GM23338 (cell line): Measurements from ENCODE around the gene CATSPERZ. TPM values are rescaled to one million over a fixed set of nuclear protein-coding genes. Genes with fewer than 3 reads are reported as not detected.

Source experiments
- ATAC-seq: fragments of 200-7000 bp; cut with Tn5 transposase; 3 replicates; pipeline ENCODE4 v1.9.1; 2020
- DNase-seq: peaks from one replicate; pipeline ENCODE4 v3.0.0-alpha.2; 2015; ENCODE audit warnings: low spot score
- H2AFZ ChIP-seq: fragments of 200-600 bp; sonication (generic); 2 replicates; pipeline ENCODE4 v1.8.0; 2016; ENCODE audit warnings: antibody characterized with exemption, mild to moderate bottlenecking, moderate library complexity
- H3F3A ChIP-seq: fragments of 200-600 bp; sonication (generic); replicated peaks from 2 replicates; pipeline ENCODE4 v1.8.0; 2017; ENCODE audit warnings: antibody characterized with exemption, mixed run types, low read depth
- H3K27ac ChIP-seq: fragments of 200-600 bp; sonication (generic); 2 replicates; pipeline ENCODE4 v1.6.1; 2016; ENCODE audit warnings: low read depth
- H3K27me3 ChIP-seq: fragments of 200-600 bp; sonication (generic); 2 replicates; pipeline ENCODE4 v1.8.0; 2016; ENCODE audit warnings: mild to moderate bottlenecking, mixed run types, moderate library complexity; ENCODE audit not compliant: insufficient read depth
- H3K36me3 ChIP-seq: fragments of 200-600 bp; sonication (generic); 2 replicates; pipeline ENCODE4 v1.8.0; 2016; ENCODE audit warnings: mild to moderate bottlenecking; ENCODE audit not compliant: insufficient read depth
- H3K4me1 ChIP-seq: fragments of 200-600 bp; sonication (generic); 2 replicates; pipeline ENCODE4 v1.8.0; 2016; ENCODE audit warnings: mild to moderate bottlenecking, moderate library complexity; ENCODE audit not compliant: insufficient read depth
- H3K4me2 ChIP-seq: fragments of 200-600 bp; sonication (generic); 2 replicates; pipeline ENCODE4 v1.7.1; 2017; ENCODE audit warnings: mixed run types
- H3K4me3 ChIP-seq: fragments of 200-600 bp; sonication (generic); 2 replicates; pipeline ENCODE4 v1.6.1; 2016; ENCODE audit warnings: mixed run types
- H3K79me2 ChIP-seq: fragments of 200-600 bp; sonication (generic); replicated peaks from 2 replicates; pipeline ENCODE4 v1.8.0; 2017; ENCODE audit warnings: mild to moderate bottlenecking; ENCODE audit not compliant: insufficient read depth
- H3K9me2 ChIP-seq: fragments of 200-600 bp; sonication (generic); 2 replicates; pipeline ENCODE4 v1.8.0; 2017; ENCODE audit not compliant: insufficient read depth
- H4K20me1 ChIP-seq: fragments of 200-600 bp; sonication (generic); replicated peaks from 2 replicates; pipeline ENCODE4 v1.8.0; 2017; ENCODE audit warnings: mild to moderate bottlenecking; ENCODE audit not compliant: insufficient read depth
- H3K27ac Mint-ChIP-seq: 2 replicates; pipeline ENCODE4 v1.8.0; 2020; ENCODE audit warnings: inconsistent platforms, mild to moderate bottlenecking, moderate library complexity, mixed read lengths
- H3K27me3 Mint-ChIP-seq: 3 replicates; pipeline ENCODE4 v1.8.0; 2022; ENCODE audit warnings: low read depth, mild to moderate bottlenecking, moderate library complexity, mixed read lengths, inconsistent platforms; ENCODE audit not compliant: insufficient read depth, poor library complexity
- H3K36me3 Mint-ChIP-seq: 3 replicates; pipeline ENCODE4 v1.8.0; 2021; ENCODE audit warnings: low read depth, mild to moderate bottlenecking, inconsistent platforms, moderate library complexity, mixed read lengths
- H3K4me1 Mint-ChIP-seq: 3 replicates; pipeline ENCODE4 v1.8.0; 2020; ENCODE audit warnings: mild to moderate bottlenecking, inconsistent platforms, mixed read lengths
- H3K4me3 Mint-ChIP-seq: 3 replicates; pipeline ENCODE4 v1.8.0; 2021; ENCODE audit warnings: moderate library complexity, mild to moderate bottlenecking, inconsistent platforms, mixed read lengths
- H3K9me3 Mint-ChIP-seq: 3 replicates; pipeline ENCODE4 v1.8.0; 2020; ENCODE audit warnings: moderate library complexity, mild to moderate bottlenecking, inconsistent platforms, mixed read lengths
- CREB1 ChIP-seq: fragments of 250-450 bp; sonication (Bioruptor Pico); IDR thresholded peaks from 2 replicates; pipeline ENCODE4 v1.5.0; 2020; ENCODE audit warnings: low read depth, mild to moderate bottlenecking, moderate library complexity
- EZH2 ChIP-seq: fragments of 200-600 bp; sonication (generic); IDR thresholded peaks from one replicate; pipeline ENCODE4 v1.8.0; 2017; ENCODE audit warnings: antibody characterized with exemption, mild to moderate bottlenecking, low read depth; ENCODE audit not compliant: unreplicated experiment
- JUNB ChIP-seq: IDR thresholded peaks from one replicate; pipeline ENCODE4 v1.6.1; 2016; ENCODE audit warnings: antibody characterized with exemption; ENCODE audit not compliant: unreplicated experiment
- POLR2AphosphoS5 ChIP-seq: IDR thresholded peaks from 2 replicates; pipeline ENCODE4 v1.6.1; 2016; ENCODE audit warnings: antibody characterized with exemption, low read depth
- STAT1 ChIP-seq: IDR thresholded peaks from one replicate; pipeline ENCODE4 v1.6.1; 2016; ENCODE audit warnings: antibody characterized with exemption; ENCODE audit not compliant: unreplicated experiment
- ZNF114 ChIP-seq: fragments of 250-450 bp; sonication (Bioruptor Pico); IDR thresholded peaks from 2 replicates; pipeline ENCODE4 v1.5.0; 2020; ENCODE audit warnings: mild to moderate bottlenecking, moderate library complexity
- ZNF331 ChIP-seq: fragments of 250-450 bp; sonication (Bioruptor Pico); IDR thresholded peaks from 2 replicates; pipeline ENCODE4 v1.5.0; 2020; ENCODE audit warnings: low read depth, mild to moderate bottlenecking, moderate library complexity
- ZNF462 ChIP-seq: fragments of 250-450 bp; sonication (Bioruptor Pico); IDR thresholded peaks from 2 replicates; pipeline ENCODE4 v1.5.0; 2020; ENCODE audit warnings: mild to moderate bottlenecking, moderate library complexity
- polyA plus RNA-seq: library from polyadenylated mRNA; unstranded; fragments of >200 nt; fragmentation: Nextera tagmentation; extraction: Ambion mirVana; gene quantifications from 2 replicates; pipeline ENCODE4 v1.2.1, GENCODE V29; 2016
- total RNA-seq: library from RNA; depleted of rRNA; stranded (reverse); fragments of >200 nt; shearing (Covaris generic); gene quantifications from 2 replicates; pipeline ENCODE4 v1.2.3, GENCODE V29; 2014
- TF ChIP-seq, protein P1 (sequence below): IDR thresholded peaks from one replicate; pipeline ENCODE4 v1.6.1; 2018; ENCODE audit warnings: antibody characterized with exemption; ENCODE audit not compliant: unreplicated experiment
- TF ChIP-seq, protein P2 (sequence below), 2 experiments: fragments of 200-600 bp in 1 of 2; sonication (generic) in 1 of 2; conservative IDR thresholded peaks; 2 replicates each; pipeline versions ENCODE4 v1.5.1 to v1.6.1; 2016 to 2017; ENCODE audit warnings: antibody characterized with exemption in 2 of 2, low read depth in 2 of 2, mild to moderate bottlenecking in 2 of 2, moderate library complexity in 1 of 2

CATSPERZ gene
- total and polyA plus RNA-seq, 2 experiments from 2014 or later = 0.99 TPM; not detected in 1

GRCh38 chr11:64321026-64321425, 20.9 kb downstream of the CATSPERZ start:
- Histone ChIP-seq H3K27me3 (no peaks in the 10 kb centered on the region), H3K27ac (no peak overlapping the region), H3K9me2 (no peaks in the 10 kb centered on the region), H3K4me2 (no peak overlapping the region), H3K79me2 (peaks cover 16% of the 10 kb centered on the region), H3K36me3 (peaks cover 3% of the 10 kb centered on the region; the same call in 1 of the 2 replicates), H2AFZ (no peak overlapping the region), H3K4me3 (no peak overlapping the region), H3K4me1 (peaks cover 17% of the 10 kb centered on the region), H4K20me1 (no peaks in the 10 kb centered on the region; the same call in 1 of the 2 replicates), H3F3A (0 out of 2 replicates have a peak, but pooled peaks cover 8% of the 10 kb centered on the region)
- H3K36me3 Mint-ChIP-seq = peaks cover 38% of the 10 kb centered on the region
- DNase-seq (no peak), ATAC-seq (no peak)
- H3K4me3 Mint-ChIP-seq = no peak overlapping the region; the same call in 2 of the 3 replicates
- H3K9me3 Mint-ChIP-seq = no peaks in the 10 kb centered on the region; the same call in 1 of the 3 replicates
- H3K27me3 Mint-ChIP-seq = peaks cover 21% of the 10 kb centered on the region
- peaks cover 27% of the 10 kb centered on the region for H3K4me1 Mint-ChIP-seq
- TF ChIP-seq STAT1 = no peak
- TF ChIP-seq, protein P1, sequence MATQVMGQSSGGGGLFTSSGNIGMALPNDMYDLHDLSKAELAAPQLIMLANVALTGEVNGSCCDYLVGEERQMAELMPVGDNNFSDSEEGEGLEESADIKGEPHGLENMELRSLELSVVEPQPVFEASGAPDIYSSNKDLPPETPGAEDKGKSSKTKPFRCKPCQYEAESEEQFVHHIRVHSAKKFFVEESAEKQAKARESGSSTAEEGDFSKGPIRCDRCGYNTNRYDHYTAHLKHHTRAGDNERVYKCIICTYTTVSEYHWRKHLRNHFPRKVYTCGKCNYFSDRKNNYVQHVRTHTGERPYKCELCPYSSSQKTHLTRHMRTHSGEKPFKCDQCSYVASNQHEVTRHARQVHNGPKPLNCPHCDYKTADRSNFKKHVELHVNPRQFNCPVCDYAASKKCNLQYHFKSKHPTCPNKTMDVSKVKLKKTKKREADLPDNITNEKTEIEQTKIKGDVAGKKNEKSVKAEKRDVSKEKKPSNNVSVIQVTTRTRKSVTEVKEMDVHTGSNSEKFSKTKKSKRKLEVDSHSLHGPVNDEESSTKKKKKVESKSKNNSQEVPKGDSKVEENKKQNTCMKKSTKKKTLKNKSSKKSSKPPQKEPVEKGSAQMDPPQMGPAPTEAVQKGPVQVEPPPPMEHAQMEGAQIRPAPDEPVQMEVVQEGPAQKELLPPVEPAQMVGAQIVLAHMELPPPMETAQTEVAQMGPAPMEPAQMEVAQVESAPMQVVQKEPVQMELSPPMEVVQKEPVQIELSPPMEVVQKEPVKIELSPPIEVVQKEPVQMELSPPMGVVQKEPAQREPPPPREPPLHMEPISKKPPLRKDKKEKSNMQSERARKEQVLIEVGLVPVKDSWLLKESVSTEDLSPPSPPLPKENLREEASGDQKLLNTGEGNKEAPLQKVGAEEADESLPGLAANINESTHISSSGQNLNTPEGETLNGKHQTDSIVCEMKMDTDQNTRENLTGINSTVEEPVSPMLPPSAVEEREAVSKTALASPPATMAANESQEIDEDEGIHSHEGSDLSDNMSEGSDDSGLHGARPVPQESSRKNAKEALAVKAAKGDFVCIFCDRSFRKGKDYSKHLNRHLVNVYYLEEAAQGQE = no peak
- TF ChIP-seq, protein P2, sequence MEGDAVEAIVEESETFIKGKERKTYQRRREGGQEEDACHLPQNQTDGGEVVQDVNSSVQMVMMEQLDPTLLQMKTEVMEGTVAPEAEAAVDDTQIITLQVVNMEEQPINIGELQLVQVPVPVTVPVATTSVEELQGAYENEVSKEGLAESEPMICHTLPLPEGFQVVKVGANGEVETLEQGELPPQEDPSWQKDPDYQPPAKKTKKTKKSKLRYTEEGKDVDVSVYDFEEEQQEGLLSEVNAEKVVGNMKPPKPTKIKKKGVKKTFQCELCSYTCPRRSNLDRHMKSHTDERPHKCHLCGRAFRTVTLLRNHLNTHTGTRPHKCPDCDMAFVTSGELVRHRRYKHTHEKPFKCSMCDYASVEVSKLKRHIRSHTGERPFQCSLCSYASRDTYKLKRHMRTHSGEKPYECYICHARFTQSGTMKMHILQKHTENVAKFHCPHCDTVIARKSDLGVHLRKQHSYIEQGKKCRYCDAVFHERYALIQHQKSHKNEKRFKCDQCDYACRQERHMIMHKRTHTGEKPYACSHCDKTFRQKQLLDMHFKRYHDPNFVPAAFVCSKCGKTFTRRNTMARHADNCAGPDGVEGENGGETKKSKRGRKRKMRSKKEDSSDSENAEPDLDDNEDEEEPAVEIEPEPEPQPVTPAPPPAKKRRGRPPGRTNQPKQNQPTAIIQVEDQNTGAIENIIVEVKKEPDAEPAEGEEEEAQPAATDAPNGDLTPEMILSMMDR (conservative IDR thresholded peaks at IDR 0.05; ENCODE audit: low read depth in 2 of 2) = no peak
- no peak for TF ChIP-seq JUNB
- H3K27ac Mint-ChIP-seq = no peak overlapping the region

DNA sequence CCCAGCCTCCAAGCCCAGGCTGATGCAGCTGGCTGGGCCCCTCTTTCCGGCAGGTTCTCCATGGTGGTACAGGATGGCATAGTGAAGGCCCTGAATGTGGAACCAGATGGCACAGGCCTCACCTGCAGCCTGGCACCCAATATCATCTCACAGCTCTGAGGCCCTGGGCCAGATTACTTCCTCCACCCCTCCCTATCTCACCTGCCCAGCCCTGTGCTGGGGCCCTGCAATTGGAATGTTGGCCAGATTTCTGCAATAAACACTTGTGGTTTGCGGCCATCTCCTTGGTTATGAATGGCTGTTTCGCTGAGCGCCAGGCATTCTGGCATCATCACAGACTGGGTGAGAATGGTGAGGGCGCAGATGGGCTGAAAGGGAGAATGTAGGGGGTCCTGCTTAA, 21.4 kb downstream of the CATSPERZ start:
- H3F3A ChIP-seq = 0 out of 2 replicates have a peak, but pooled peaks cover 6% of the 10 kb centered on the region
- Mint-ChIP-seq H3K27me3 (peaks cover 21% of the 10 kb centered on the region), H3K4me3 (no peak overlapping the region; the same call in 2 of the 3 replicates), H3K36me3 (peaks cover 34% of the 10 kb centered on the region), H3K27ac (no peak overlapping the region), H3K4me1 (peaks cover 22% of the 10 kb centered on the region), H3K9me3 (no peaks in the 10 kb centered on the region; the same call in 2 of the 3 replicates)
- H3K4me1 ChIP-seq = peaks cover 14% of the 10 kb centered on the region
- no peak overlapping the region for H3K4me2 ChIP-seq
- DNase-seq (no peak), ATAC-seq (no peak)
- H3K79me2 ChIP-seq = peaks cover 11% of the 10 kb centered on the region
- no peak overlapping the region for H3K4me3 ChIP-seq
- H2AFZ ChIP-seq = no peak overlapping the region
- H3K27me3 ChIP-seq = no peaks in the 10 kb centered on the region
- H3K27ac ChIP-seq = no peak overlapping the region
- peaks cover 3% of the 10 kb centered on the region; the same call in 1 of the 2 replicates for H3K36me3 ChIP-seq
- H3K9me2 ChIP-seq = no peaks in the 10 kb centered on the region
- no peaks in the 10 kb centered on the region; the same call in 1 of the 2 replicates for H4K20me1 ChIP-seq
- no peak for TF ChIP-seq STAT1
- no peak for TF ChIP-seq EZH2
- no peak for TF ChIP-seq POLR2AphosphoS5
- TF ChIP-seq ZNF114 = no peak
- TF ChIP-seq JUNB = no peak
- TF ChIP-seq CREB1 = no peak
- no peak for TF ChIP-seq ZNF462 (CRISPR knock-in tag)
- no peak for TF ChIP-seq ZNF331 (CRISPR knock-in tag)
